Activated naive CD8-positive, alpha-beta T cell treated with anti-CD3 and anti-CD28 coated beads, Interleukin-2, amount 10 ng/mL, durations not matched to agents 7 days and 5 days (primary cell): ENCODE results near the gene ZNF407. TPM values are rescaled to one million over a fixed set of nuclear protein-coding genes. Genes with fewer than 3 reads are reported as not detected.

Experiments
- ATAC-seq: fragments of 150-1000 bp; cut with Tn5 transposase; one replicate; pipeline ENCODE4 v1.10.0; 2021; ENCODE audit warnings: low read depth, moderate library complexity
- POLR2A ChIA-PET: fragments of 350-600 bp; sonication (Branson Sonifier 250); formaldehyde crosslinking; loops from one replicate; lab custom pipeline; 2021; ENCODE audit warnings: antibody characterized with exemption; lab: Charles Lee
- DNase-seq: peaks from one replicate; pipeline ENCODE4 v3.0.0; 2021
- H3K27ac Mint-ChIP-seq: one replicate; pipeline ENCODE4 v1.8.0; 2022; ENCODE audit warnings: mild to moderate bottlenecking, mixed read lengths
- H3K27me3 Mint-ChIP-seq: one replicate; pipeline ENCODE4 v1.8.0; 2022; ENCODE audit warnings: mild to moderate bottlenecking, moderate library complexity, mixed read lengths
- H3K36me3 Mint-ChIP-seq: one replicate; pipeline ENCODE4 v1.8.0; 2021; ENCODE audit warnings: mild to moderate bottlenecking, mixed read lengths
- H3K4me1 Mint-ChIP-seq: one replicate; pipeline ENCODE4 v1.8.0; 2021; ENCODE audit warnings: mixed read lengths
- H3K4me3 Mint-ChIP-seq: one replicate; pipeline ENCODE4 v1.8.0; 2022; ENCODE audit warnings: mild to moderate bottlenecking, moderate library complexity, mixed read lengths
- H3K9me3 Mint-ChIP-seq: one replicate; pipeline ENCODE4 v1.8.0; 2021; ENCODE audit warnings: mixed read lengths
- total RNA-seq, 2 experiments: library from RNA; stranded (reverse); gene quantifications; one replicate each; pipeline ENCODE4 v1.2.3, GENCODE V29; 2021

ZNF407 gene
- total RNA-seq, 2 experiments from 2014 or later: 16.9 to 17.1 TPM

GRCh38 chr18:74714120-74714519, 116.5 kb downstream of the ZNF407 start:
- H3K4me3 Mint-ChIP-seq: no peak overlapping the region
- peaks cover 3% of the 10 kb centered on the region for H3K4me1 Mint-ChIP-seq
- ATAC-seq: no peak
- no peak for DNase-seq
- POLR2A ChIA-PET: no interaction called here
- H3K27ac Mint-ChIP-seq: no peak overlapping the region
- H3K27me3 Mint-ChIP-seq: no peaks in the 10 kb centered on the region
- peaks cover 1% of the 10 kb centered on the region for H3K36me3 Mint-ChIP-seq
- no peaks in the 10 kb centered on the region for H3K9me3 Mint-ChIP-seq

GRCh38 chr18:74714791-74715190, 117.1 kb downstream of the ZNF407 start:
- DNase-seq: no peak
- H3K4me1 Mint-ChIP-seq: peaks cover 3% of the 10 kb centered on the region
- POLR2A ChIA-PET: no interaction called here

GRCh38 chr18:74715306-74715705, 117.6 kb downstream of the ZNF407 start:
- H3K27me3 Mint-ChIP-seq: no peaks in the 10 kb centered on the region
- H3K9me3 Mint-ChIP-seq: peaks cover 3% of the 10 kb centered on the region
- H3K4me1 Mint-ChIP-seq: peaks cover 3% of the 10 kb centered on the region
- ATAC-seq: no peak
- peaks cover 8% of the 10 kb centered on the region for H3K36me3 Mint-ChIP-seq
- no peak overlapping the region for H3K4me3 Mint-ChIP-seq
- POLR2A ChIA-PET: no interaction called here
- no peak overlapping the region for H3K27ac Mint-ChIP-seq
- no peak for DNase-seq

More at GRCh38 chr18:74714791-74715190, 117.1 kb downstream of the ZNF407 start:
- no peaks in the 10 kb centered on the region for H3K27me3 Mint-ChIP-seq
- H3K36me3 Mint-ChIP-seq: peaks cover 4% of the 10 kb centered on the region
- no peak overlapping the region for H3K4me3 Mint-ChIP-seq
- no peak overlapping the region for H3K27ac Mint-ChIP-seq
- peaks cover 2% of the 10 kb centered on the region for H3K9me3 Mint-ChIP-seq
- no peak for ATAC-seq

GRCh38 chr18:74715865-74716712, 118.4 kb downstream of the ZNF407 start:
- Mint-ChIP-seq H3K27ac (no peak overlapping the region), H3K27me3 (no peaks in the 10 kb centered on the region), H3K4me1 (peaks cover 3% of the 10 kb centered on the region), H3K4me3 (no peak overlapping the region), H3K9me3 (peaks cover 3% of the 10 kb centered on the region), H3K36me3 (peaks cover 10% of the 10 kb centered on the region)
- ATAC-seq: no peak
- no peak for DNase-seq
- POLR2A ChIA-PET: no interaction called here

DNA sequence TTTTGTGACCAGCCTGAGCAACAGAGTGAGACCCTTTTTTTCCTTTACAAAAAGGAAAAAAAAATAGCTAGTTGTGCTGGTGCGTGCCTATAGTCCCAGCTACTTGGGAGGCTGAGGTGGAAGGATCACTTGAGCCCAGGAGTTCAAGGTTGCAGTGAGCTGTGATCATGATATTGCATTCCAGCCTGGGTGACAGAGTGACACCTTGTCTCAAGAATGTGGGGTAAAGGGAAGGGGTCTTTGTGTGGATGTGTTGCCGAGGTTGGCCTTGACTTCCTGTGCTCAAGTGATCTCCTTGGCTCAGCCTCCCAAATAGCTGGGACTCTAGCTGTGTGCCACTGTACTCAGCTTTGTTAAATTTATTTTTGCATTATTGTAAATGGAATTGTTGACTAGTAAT, 120.6 kb downstream of the ZNF407 start:
- Mint-ChIP-seq H3K4me1 (peaks cover 8% of the 10 kb centered on the region), H3K27ac (no peak overlapping the region), H3K9me3 (peaks cover 3% of the 10 kb centered on the region), H3K27me3 (no peaks in the 10 kb centered on the region), H3K36me3 (peaks cover 11% of the 10 kb centered on the region), H3K4me3 (no peak overlapping the region)
- DNase-seq (no peak), ATAC-seq (no peak)
- POLR2A ChIA-PET: no interaction called here

- no peak for ATAC-seq
Measured at GRCh38 chr18:74722237-74722636, 124.6 kb downstream of the ZNF407 start.

GRCh38 chr18:74724186-74724585, 126.5 kb downstream of the ZNF407 start:
- Mint-ChIP-seq H3K36me3 (peaks cover 19% of the 10 kb centered on the region), H3K4me3 (no peak overlapping the region), H3K27ac (no peak overlapping the region), H3K4me1 (peaks cover 8% of the 10 kb centered on the region), H3K27me3 (no peaks in the 10 kb centered on the region), H3K9me3 (peaks cover 4% of the 10 kb centered on the region)
- POLR2A ChIA-PET: no interaction called here
- no peak for ATAC-seq
- DNase-seq: no peak

More at GRCh38 chr18:74722237-74722636, 124.6 kb downstream of the ZNF407 start:
- Mint-ChIP-seq H3K4me3 (no peak overlapping the region), H3K27me3 (no peaks in the 10 kb centered on the region), H3K4me1 (peaks cover 8% of the 10 kb centered on the region), H3K9me3 (peaks cover 4% of the 10 kb centered on the region), H3K27ac (no peak overlapping the region), H3K36me3 (peaks cover 15% of the 10 kb centered on the region)
- no peak for DNase-seq
- POLR2A ChIA-PET: no interaction called here

DNA sequence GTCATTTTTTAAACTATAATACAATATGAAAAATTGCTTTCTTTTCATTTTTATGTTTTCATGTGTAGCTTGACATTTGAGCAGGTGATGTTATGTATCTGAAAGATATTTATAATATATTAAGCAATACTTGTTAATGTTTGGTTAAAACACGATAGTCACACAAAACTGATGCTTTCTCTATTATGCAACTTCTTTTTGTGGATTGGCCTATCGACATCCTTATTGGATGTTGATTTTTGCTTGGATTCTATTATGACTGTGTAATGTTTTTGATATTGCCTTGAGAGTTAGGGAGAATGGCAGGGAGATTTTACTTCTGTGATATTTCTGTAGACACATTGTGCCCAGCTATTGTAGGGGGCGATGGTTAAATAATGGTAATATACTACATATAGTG, 128.0 kb downstream of the ZNF407 start:
- peaks cover 8% of the 10 kb centered on the region for H3K4me1 Mint-ChIP-seq
- no peak for ATAC-seq
- peaks cover 11% of the 10 kb centered on the region for H3K36me3 Mint-ChIP-seq
- DNase-seq: no peak
- no peaks in the 10 kb centered on the region for H3K27me3 Mint-ChIP-seq
- POLR2A ChIA-PET: no interaction called here
- no peak overlapping the region for H3K27ac Mint-ChIP-seq
- no peak overlapping the region for H3K4me3 Mint-ChIP-seq
- H3K9me3 Mint-ChIP-seq: peaks cover 1% of the 10 kb centered on the region

DNA sequence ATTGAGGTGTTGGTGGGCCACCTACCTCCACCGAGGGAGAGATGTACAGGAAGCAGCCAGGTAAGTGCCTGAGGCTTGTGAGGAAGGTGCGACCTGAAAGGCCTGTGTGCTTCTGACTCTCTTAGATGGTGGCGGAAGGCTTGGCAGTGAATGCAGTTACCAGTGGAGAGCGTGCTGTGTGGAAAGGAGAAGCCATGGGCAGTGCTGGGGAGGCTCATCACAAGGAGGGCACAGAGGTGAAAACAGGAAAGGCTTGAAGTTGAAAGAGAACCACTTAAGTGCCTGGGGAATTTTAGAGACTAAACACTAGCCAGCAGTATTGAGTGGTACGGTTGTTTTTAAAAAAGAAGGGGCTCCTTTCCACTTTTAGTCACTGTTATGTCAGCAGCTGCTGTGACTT, 130.9 kb downstream of the ZNF407 start:
- H3K9me3 Mint-ChIP-seq: peaks cover 1% of the 10 kb centered on the region
- POLR2A ChIA-PET: no interaction called here
- no peaks in the 10 kb centered on the region for H3K4me1 Mint-ChIP-seq
- DNase-seq: no peak
- no peak overlapping the region for H3K27ac Mint-ChIP-seq
- H3K27me3 Mint-ChIP-seq: no peaks in the 10 kb centered on the region
- peaks cover 9% of the 10 kb centered on the region for H3K36me3 Mint-ChIP-seq
- no peak for ATAC-seq
- H3K4me3 Mint-ChIP-seq: no peak overlapping the region

GRCh38 chr18:74731097-74731496, 133.4 kb downstream of the ZNF407 start:
- POLR2A ChIA-PET: no interaction called here

GRCh38 chr18:74732380-74732779, 134.7 kb downstream of the ZNF407 start:
- H3K4me3 Mint-ChIP-seq: no peak overlapping the region
- POLR2A ChIA-PET: no interaction called here
- peaks cover 10% of the 10 kb centered on the region for H3K36me3 Mint-ChIP-seq
- H3K27ac Mint-ChIP-seq: no peak overlapping the region
- no peaks in the 10 kb centered on the region for H3K27me3 Mint-ChIP-seq
- DNase-seq: no peak
- ATAC-seq: no peak
- H3K9me3 Mint-ChIP-seq: no peaks in the 10 kb centered on the region
- H3K4me1 Mint-ChIP-seq: no peaks in the 10 kb centered on the region

More at GRCh38 chr18:74731097-74731496, 133.4 kb downstream of the ZNF407 start:
- Mint-ChIP-seq H3K27ac (no peak overlapping the region), H3K36me3 (peaks cover 13% of the 10 kb centered on the region), H3K27me3 (no peaks in the 10 kb centered on the region), H3K4me3 (no peak overlapping the region), H3K9me3 (peaks cover 1% of the 10 kb centered on the region), H3K4me1 (no peaks in the 10 kb centered on the region)
- ATAC-seq (no peak), DNase-seq (no peak)

DNA sequence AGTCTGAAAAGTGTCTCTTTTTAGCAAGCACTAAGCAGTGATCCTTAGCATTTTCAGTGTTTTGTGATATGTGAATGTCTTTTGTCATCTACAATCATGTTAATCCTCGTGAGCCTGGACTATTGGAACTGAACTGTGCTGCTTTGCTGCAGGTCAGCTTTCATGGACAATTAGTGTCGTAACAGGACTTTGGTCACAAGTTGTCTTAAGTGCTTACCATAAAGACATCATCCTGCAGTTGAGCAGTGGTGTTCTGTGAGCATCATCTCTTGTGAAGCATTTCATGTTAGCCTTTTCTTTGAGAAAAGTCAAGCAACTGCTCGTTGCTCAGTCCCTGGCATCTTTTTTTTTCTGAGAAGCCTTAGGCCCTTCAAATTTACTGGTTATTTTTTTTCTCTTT, 135.9 kb downstream of the ZNF407 start:
- ATAC-seq (no peak), DNase-seq (no peak)
- no peak overlapping the region for H3K27ac Mint-ChIP-seq
- H3K4me3 Mint-ChIP-seq: no peak overlapping the region
- no peaks in the 10 kb centered on the region for H3K9me3 Mint-ChIP-seq
- POLR2A ChIA-PET: no interaction called here
- no peaks in the 10 kb centered on the region for H3K4me1 Mint-ChIP-seq
- H3K27me3 Mint-ChIP-seq: no peaks in the 10 kb centered on the region
- H3K36me3 Mint-ChIP-seq: peaks cover 6% of the 10 kb centered on the region

DNA sequence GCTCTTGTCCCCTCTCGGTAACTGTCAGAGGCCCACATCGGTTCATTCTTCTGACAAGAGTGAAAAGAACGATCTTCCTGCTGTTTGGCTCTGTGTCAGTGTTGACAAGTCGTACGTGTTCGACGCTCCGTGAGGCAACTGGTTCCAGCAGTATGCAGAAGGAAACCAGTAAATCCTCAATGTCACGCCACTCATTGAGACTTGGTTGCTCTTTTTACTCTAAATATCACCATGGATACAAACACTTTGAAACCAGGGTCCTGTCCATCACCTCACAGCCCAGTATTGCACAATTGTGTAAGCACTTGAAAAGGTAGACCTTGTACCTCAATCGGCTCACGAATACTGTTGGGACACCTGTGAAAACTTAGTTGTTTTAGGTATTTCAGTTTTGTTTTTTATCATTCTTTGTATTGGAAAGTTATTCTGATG, 136.4 kb downstream of the ZNF407 start:
- no peak for ATAC-seq
- Mint-ChIP-seq H3K4me3 (no peak overlapping the region), H3K27me3 (no peaks in the 10 kb centered on the region), H3K27ac (no peak overlapping the region), H3K36me3 (peaks cover 5% of the 10 kb centered on the region), H3K9me3 (no peaks in the 10 kb centered on the region), H3K4me1 (no peaks in the 10 kb centered on the region)
- no peak for DNase-seq
- POLR2A ChIA-PET: no interaction called here

DNA sequence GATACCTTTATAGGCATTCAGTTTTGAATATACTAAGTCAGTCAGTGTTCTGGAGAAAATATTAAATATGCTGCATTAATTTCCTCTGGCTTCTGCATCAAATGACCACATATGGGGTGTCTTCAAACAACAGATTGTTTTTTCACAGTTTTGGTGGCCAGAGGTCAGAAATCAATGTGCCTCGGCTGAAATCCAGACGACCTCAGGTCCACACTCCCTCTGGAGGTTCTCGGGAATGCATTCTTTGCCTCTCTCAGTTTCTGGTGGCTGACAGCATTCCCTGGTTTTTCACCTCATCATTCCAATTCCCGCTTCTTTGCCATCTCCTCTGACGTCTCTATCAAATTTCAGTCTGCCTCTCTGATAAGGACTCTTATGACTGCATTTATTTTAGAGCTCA, 142.3 kb downstream of the ZNF407 start:
- H3K27me3 Mint-ChIP-seq: no peaks in the 10 kb centered on the region
- peaks cover 2% of the 10 kb centered on the region for H3K4me1 Mint-ChIP-seq
- peaks cover 3% of the 10 kb centered on the region for H3K36me3 Mint-ChIP-seq
- no peak for DNase-seq
- H3K27ac Mint-ChIP-seq: no peak overlapping the region
- POLR2A ChIA-PET: no interaction called here
- no peaks in the 10 kb centered on the region for H3K9me3 Mint-ChIP-seq
- ATAC-seq: no peak
- no peak overlapping the region for H3K4me3 Mint-ChIP-seq
